GM21786 (cell line): ENCODE measurements around the gene PPP2R2C.

Experiments
- ATAC-seq: cut with Tn5 transposase; IDR thresholded peaks from one replicate; pipeline ENCODE4 v1.9.1; 2021; ENCODE audit not compliant: unreplicated experiment

PPP2R2C gene

DNA sequence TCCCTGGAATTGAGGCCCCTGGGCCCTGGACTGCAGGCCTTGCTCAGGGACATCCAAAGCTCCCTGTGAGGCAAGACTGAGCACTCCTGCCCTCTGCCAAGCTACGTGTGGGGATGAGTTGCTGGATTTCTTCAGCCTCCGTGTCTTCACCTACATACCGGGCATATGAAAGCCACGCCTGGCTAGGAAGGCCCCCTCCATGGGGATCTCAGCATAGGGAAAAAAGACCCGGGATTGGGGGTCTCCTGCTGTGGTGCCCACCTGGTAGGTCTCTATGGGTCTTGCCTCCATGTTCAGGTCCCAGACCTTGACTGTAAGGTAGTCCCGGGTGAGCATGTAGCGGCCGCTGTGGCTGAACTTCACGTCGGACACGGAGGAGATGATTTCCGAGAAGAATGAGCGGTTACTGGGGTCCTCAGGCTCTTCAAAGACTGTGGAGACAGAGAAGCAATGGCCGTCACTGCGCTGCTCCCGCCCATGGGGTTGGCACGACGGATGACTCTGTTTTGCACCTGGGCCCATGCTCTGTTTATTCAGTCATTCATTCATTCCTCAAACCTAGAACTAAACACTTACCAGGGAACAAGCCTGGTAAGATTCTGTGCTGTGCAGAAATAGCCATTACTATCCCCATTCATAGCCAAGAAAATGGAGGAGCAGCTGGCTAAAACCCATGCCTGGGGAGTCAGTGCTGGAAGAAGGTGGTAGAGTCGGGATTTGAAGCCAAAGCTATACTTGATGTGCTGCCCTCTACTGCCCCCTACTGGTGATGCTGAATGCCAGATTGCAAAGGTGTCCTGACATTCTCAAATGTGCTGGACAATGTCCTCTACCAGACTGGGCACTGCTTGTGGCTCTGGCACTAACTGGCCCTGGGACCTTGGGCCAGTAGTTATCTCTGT lies 138.9 kb downstream of the PPP2R2C start:
- no peak for ATAC-seq

GRCh38 chr4:6332669-6333050 lies 139.8 kb downstream of the PPP2R2C start:
- no peak for ATAC-seq

DNA sequence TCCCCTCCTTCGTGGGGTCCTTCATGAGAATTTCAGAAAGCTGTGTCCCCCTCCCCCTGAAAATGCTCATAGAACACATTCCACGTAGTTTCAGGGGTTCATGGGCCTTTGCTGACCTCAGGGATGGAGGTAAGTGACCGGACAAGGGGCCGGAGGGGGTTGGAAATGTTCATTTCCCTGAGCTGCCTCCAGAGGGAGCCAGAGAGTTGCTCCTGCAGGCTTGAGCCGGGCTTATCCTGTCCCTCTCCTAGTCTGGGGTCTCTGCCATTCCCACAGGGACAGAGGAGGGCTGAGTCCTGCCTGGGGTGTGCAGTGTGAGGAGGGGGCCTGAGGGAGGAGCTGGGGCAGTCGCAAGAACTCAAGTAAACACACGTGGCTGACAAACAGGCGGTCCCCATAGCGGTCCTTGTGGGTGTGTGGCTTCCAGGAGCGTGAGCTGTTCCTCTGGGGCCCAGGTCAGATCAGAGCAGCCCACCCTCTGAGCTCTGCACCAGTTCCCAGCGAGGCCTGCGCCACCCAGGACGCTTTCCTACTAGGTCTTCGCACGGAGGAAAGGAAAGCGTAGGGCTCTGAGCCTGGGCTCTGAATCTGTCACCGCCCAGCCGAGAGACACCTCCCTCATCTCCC lies 140.3 kb downstream of the PPP2R2C start:
- no peak for ATAC-seq

DNA sequence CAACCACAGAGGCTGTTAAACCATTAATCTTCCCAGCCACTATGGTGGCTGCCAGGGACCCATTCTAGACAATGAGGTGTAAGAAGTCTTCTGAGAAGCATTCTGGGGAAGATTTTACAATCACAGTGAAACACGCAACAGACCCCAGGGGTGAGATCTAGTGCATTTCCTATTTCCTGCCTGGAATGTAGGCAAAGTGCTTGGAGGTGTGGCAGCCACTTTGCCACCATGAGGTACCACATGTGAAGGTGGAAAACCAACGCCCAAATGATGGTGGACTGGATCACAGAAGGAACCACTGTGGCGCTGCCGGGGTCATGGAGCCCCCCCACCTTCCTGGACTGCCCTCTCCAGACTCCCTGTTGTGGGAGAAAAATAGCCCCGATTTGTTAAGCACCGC lies 140.9 kb downstream of the PPP2R2C start:
- no peak for ATAC-seq

DNA sequence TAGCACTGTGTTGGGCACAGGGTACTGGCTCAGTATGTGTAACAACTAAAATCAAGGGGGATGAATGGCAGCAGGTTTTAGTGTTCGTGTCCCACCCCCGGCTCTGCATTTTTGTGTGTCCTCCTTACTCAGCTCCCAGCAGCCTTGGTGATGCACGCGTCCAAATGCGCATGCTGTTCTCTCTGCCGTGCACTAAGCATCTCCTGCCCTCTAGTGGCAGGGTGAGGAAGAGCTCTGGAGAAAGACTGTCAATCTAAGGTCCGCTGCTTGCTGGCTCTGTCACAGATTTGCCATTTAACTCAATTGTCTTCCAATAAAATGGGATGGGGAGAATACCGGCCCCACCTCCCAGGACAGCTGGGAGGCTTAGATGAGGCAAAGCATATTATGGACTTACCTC lies 141.4 kb downstream of the PPP2R2C start:
- no peak for ATAC-seq

- no peak for ATAC-seq
Observed at GRCh38 chr4:6330384-6330767, 142.0 kb downstream of the PPP2R2C start.

GRCh38 chr4:6329478-6330383 lies 142.7 kb downstream of the PPP2R2C start:
- no peak for ATAC-seq

- no peak for ATAC-seq
Observed at GRCh38 chr4:6328526-6328925, 143.9 kb downstream of the PPP2R2C start.

GRCh38 chr4:6327220-6327917 lies 145.0 kb downstream of the PPP2R2C start:
- ATAC-seq: peak; percentile 50

GRCh38 chr4:6326312-6327060 lies 145.9 kb downstream of the PPP2R2C start:
- ATAC-seq: no peak

GRCh38 chr4:6325788-6326290 lies 146.6 kb downstream of the PPP2R2C start:
- ATAC-seq: no peak

DNA sequence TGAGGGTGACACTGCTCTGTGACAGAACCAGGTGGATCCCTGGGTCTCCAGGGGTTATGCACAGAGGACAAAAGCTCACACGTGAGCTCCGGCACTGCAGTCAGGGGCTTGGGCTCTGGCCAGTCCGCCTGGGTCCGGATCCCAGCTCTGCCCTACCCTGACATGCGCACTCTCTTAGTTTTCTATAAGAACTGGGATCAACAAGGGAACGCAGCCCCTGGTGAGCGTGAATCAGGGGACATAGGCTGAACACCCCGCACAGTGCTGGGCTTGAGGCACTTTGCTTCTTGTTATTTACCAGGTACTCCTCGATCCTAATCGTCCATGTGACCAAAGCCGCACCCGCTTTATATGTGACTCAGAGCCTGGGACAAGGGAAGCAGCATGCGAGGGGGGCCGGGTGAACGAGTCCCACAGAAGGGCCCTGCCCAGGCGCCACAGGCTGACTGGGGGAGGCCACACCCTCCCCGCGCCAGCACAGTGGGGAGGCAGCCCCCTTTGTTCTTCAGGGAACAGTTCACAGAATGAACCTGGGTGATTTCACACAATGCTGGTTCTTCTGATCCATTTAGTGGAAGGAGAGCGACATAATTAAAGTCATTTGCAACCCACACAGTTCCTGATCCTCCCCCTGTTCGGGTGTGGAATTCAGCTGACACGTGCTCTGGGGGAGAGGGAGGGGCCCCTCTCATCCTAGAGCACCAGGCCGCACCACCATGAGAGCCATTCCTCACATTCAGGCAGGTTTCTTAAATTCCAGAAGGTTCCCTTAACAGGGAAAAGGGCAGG lies 147.2 kb downstream of the PPP2R2C start:
- ATAC-seq: no peak

DNA sequence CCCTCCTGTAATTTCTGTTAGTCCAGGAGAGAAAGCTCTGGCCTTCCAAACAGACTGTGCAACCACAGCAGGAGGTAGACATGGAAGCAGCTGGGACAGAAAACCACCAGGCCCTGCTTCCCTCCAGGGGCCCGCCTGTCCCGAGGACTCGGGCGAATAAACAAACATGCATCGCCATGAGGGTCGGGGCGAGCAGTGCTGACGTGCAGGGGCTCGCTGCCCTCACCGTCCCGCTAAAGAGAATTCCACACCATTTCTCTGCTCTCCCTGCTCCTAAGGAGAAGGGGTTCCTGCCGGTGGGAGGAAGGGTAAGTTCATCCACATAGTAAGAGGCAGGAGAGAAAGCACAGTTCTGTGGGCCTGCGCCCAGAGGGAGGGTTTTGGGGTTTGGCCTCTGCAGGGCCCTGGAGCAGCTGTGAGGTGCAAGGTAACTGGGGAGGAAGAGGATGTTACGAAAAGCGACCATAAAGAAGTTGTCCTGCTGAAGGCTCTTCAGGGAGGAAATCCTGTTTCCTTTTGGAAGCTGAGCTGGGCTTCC lies 147.9 kb downstream of the PPP2R2C start:
- no peak for ATAC-seq

GRCh38 chr4:6322761-6323566 lies 149.4 kb downstream of the PPP2R2C start:
- peak; percentile 40 for ATAC-seq

DNA sequence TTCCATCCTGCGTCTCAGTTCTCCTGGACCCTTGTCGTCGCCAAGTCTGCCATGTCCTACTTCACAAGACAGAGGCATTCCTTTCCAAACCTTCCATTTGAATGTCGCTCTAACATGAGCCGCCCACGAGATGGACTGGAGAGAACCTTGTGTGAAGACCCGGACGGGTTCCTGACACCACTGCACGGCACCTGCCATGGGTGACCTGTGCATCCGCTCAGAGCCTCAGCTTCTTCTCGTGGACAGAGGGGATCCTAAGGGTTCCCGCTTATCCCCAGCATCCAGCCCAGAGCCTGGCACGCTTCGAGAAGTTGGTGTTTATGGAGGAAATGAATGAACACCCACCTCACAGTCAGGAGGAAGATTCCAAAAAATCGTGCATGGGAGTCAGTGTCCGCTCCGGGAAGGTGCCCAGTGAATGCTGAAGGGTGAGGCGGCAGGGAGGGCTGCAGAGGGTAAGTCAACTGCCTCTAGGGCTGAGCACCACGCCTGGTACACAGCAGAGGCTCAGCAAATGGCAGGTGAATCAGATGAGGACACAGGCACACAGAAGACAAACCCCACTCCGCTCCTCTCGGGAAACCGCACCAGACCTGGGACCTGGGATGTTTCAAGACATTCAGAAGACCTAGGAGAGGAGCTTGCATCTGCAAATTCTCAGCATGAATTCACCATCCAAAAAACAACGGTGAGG lies 150.2 kb downstream of the PPP2R2C start:
- ATAC-seq: no peak

GRCh38 chr4:6321361-6321760 lies 151.1 kb downstream of the PPP2R2C start:
- no peak for ATAC-seq

DNA sequence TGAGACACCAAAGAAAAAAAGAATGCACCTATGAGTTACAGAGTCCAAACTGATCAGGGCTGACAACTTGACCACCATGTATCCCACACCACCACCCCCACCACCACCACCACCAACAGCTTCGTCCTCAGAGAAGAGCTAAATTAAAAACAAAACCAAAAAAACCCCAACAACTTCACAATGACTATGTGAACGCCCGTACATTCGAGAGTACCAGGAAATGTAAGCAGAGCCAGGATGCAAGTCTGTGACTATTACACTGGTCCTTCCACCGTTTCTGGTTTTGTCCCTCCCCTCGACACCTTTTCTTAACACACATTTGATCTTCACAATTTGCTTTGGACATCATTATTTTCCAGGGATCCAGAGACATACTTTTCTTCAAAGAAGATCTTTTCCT lies 151.8 kb downstream of the PPP2R2C start:
- no peak for ATAC-seq
